ENCODE results near the gene SHISA7.

GRCh38 chr19:55441319-55441691, 1.8 kb downstream of the SHISA7 start:
- TF ChIP-seq CTCF (conservative IDR thresholded peaks at IDR 0.05; ENCODE audit: low read length) (no peak), EZH2phosphoT487 (IDR thresholded peaks at IDR 0.05; ENCODE audit: borderline replicate concordance) (no peak)
